Endothelial cell of umbilical vein (primary cell): Measurements from ENCODE around the gene YPEL4. TPM values are rescaled to one million over a fixed set of nuclear protein-coding genes. Genes with fewer than 3 reads are reported as not detected.

ENCODE experiments used
- BruUV-seq: library from RNA; stranded (reverse); fragments of 400-500 nt; replicated peaks from 2 replicates; lab custom pipeline; 2021; lab: Mats Ljungman, UMichigan
- CTCF ChIA-PET: fragments of 300-600, 350-600 bp; sonication (Branson Sonifier 250); formaldehyde crosslinking; loops from one replicate; lab custom pipeline; 2021; ENCODE audit warnings: antibody characterized with exemption, inconsistent platforms; lab: Charles Lee
- POLR2A ChIA-PET: fragments of 300-600, 350-600 bp; sonication (Branson Sonifier 250); formaldehyde crosslinking; loops from one replicate; lab custom pipeline; 2021; ENCODE audit warnings: antibody characterized with exemption, inconsistent platforms; lab: Charles Lee
- DNase-seq: peaks from one replicate; pipeline ENCODE4 v3.0.0-alpha.2; 2011; ENCODE audit warnings: low read depth, low spot score
- FAIRE-seq: peaks from 2 replicates; lab custom pipeline; 2011; peaks lifted over from hg19 to GRCh38; lab: Jason Lieb, UNC
- H2AFZ ChIP-seq: 2 replicates; pipeline ENCODE4 v1.6.0; 2012; ENCODE audit warnings: low read depth, low read length, control low read depth, inconsistent platforms
- H3K27ac ChIP-seq: 2 replicates; pipeline ENCODE4 v1.5.1; 2011; ENCODE audit warnings: low read depth, mild to moderate bottlenecking, control low read depth, low read length, moderate library complexity; ENCODE audit not compliant: insufficient read depth
- H3K27me3 ChIP-seq, 2 experiments: 2 replicates each; pipeline versions ENCODE4 v1.6.0 to v1.6.1; 2011; ENCODE audit warnings: low read length in 2 of 2, mixed read lengths in 1 of 2; ENCODE audit not compliant: control insufficient read depth in 2 of 2, insufficient read depth in 2 of 2
- H3K36me3 ChIP-seq, 2 experiments: 2 replicates in 1 of 2; 3 replicates in 1 of 2; pipeline ENCODE4 v1.5.1; 2011; ENCODE audit warnings: low read length in 2 of 2, mild to moderate bottlenecking in 1 of 2, moderate library complexity in 1 of 2; ENCODE audit not compliant: control insufficient read depth in 2 of 2, insufficient read depth in 2 of 2; ENCODE audit errors: extremely low read depth in 1 of 2
- H3K4me1 ChIP-seq: 3 replicates; pipeline ENCODE4 v1.5.1; 2011; ENCODE audit warnings: mild to moderate bottlenecking, low read length; ENCODE audit not compliant: control insufficient read depth, insufficient read depth; ENCODE audit errors: extremely low read depth
- H3K4me2 ChIP-seq: 2 replicates; pipeline ENCODE4 v1.6.1; 2011; ENCODE audit warnings: low read length, control low read depth, mixed read lengths; ENCODE audit not compliant: insufficient read depth
- H3K4me3 ChIP-seq, 3 experiments: fragments of 200-600 bp in 1 of 3; sonication (generic), shearing (Covaris generic) in 1 of 3; replicated peaks in 1 of 3; 2 replicates each; pipeline ENCODE4 v1.5.1; 2011 to 2016; ENCODE audit warnings: control low read depth in 3 of 3, low read length in 3 of 3, mild to moderate bottlenecking in 2 of 3, inconsistent platforms in 1 of 3, low read depth in 1 of 3, moderate library complexity in 1 of 3; ENCODE audit not compliant: insufficient read depth in 1 of 3
- H3K79me2 ChIP-seq: 2 replicates; pipeline ENCODE4 v1.6.0; 2012; ENCODE audit warnings: low read length, inconsistent platforms; ENCODE audit not compliant: control insufficient read depth, insufficient read depth
- H3K9ac ChIP-seq: replicated peaks from 2 replicates; pipeline ENCODE3; 2011; ENCODE audit warnings: low read length, control low read depth; ENCODE audit not compliant: insufficient read depth; ENCODE audit errors: extremely low read depth
- H3K9me1 ChIP-seq: replicated peaks from 3 replicates; pipeline ENCODE4 v1.6.0; 2011; ENCODE audit warnings: mild to moderate bottlenecking, low read length; ENCODE audit not compliant: control insufficient read depth, insufficient read depth; ENCODE audit errors: extremely low read depth
- H3K9me3 ChIP-seq: replicated peaks from 2 replicates; pipeline ENCODE4 v1.5.1; 2012; ENCODE audit warnings: low read length, inconsistent platforms; ENCODE audit not compliant: control insufficient read depth, insufficient read depth
- H4K20me1 ChIP-seq: replicated peaks from 2 replicates; pipeline ENCODE3; 2011; ENCODE audit warnings: mild to moderate bottlenecking, low read length; ENCODE audit not compliant: control insufficient read depth, insufficient read depth; ENCODE audit errors: extremely low read depth
- CTCF ChIP-seq, 2 donors: IDR thresholded peaks; 1 replicate in 1 of 2; 2 replicates in 1 of 2; pipeline ENCODE4 v1.5.1; 2011; ENCODE audit warnings: low read length in 2 of 2, mild to moderate bottlenecking in 2 of 2, moderate library complexity in 2 of 2, control low read depth in 1 of 2, inconsistent platforms in 1 of 2, low read depth in 1 of 2; ENCODE audit not compliant: insufficient read depth in 1 of 2; ENCODE audit errors: extremely low read depth in 1 of 2
- EZH2 ChIP-seq: IDR thresholded peaks from 2 replicates; pipeline ENCODE4 v1.6.1; 2012; ENCODE audit warnings: borderline replicate concordance, low read depth, mild to moderate bottlenecking, moderate library complexity, low read length, inconsistent platforms; ENCODE audit not compliant: severe bottlenecking
- FOS ChIP-seq: IDR thresholded peaks from 2 replicates; pipeline ENCODE4 v1.6.1; 2011; ENCODE audit warnings: mild to moderate bottlenecking, low read length, moderate library complexity, borderline replicate concordance; ENCODE audit not compliant: insufficient read depth
- GATA2 ChIP-seq: IDR thresholded peaks from 2 replicates; pipeline ENCODE4 v1.7.0; 2011; ENCODE audit warnings: low read depth, mild to moderate bottlenecking, moderate library complexity, mixed read lengths, low read length; ENCODE audit not compliant: insufficient read length, insufficient read depth
- JUN ChIP-seq: IDR thresholded peaks from 2 replicates; pipeline ENCODE4 v1.6.1; 2011; ENCODE audit warnings: borderline replicate concordance, low read depth; ENCODE audit not compliant: insufficient read length, insufficient read depth
- MAX ChIP-seq: IDR thresholded peaks from 2 replicates; pipeline ENCODE4 v1.6.1; 2011; ENCODE audit not compliant: insufficient read depth, insufficient read length
- MYC ChIP-seq: IDR thresholded peaks from one replicate; pipeline ENCODE4 v1.6.1; 2011; ENCODE audit warnings: mild to moderate bottlenecking, low read depth, low read length
- POLR2A ChIP-seq: IDR thresholded peaks from 2 replicates; pipeline ENCODE4 v1.6.1; 2012; ENCODE audit warnings: low read depth, mild to moderate bottlenecking, control low read depth, low read length
- POLR2AphosphoS5 ChIP-seq: IDR thresholded peaks from 2 replicates; pipeline ENCODE4 v1.6.1; 2012; ENCODE audit warnings: low read depth, mild to moderate bottlenecking, control low read depth, low read length, moderate library complexity; ENCODE audit not compliant: insufficient read depth
- dilution Hi-C: fragments of 300-500 bp; cut with MboI; formaldehyde crosslinking; loops from one replicate; pipeline ENCODE4 v1.15.0; 2019; ENCODE audit warnings: low sequenced_read_pairs; ENCODE audit not compliant: extremely low pct_ligation_motif_present
- intact Hi-C: fragments of 100-400 bp; cut with micrococcal nuclease; formaldehyde crosslinking; loops from one replicate; pipeline ENCODE4 v1.10.0; 2022
- polyA plus RNA-seq, 4 experiments: library from polyadenylated mRNA; depleted of rRNA in 3 of 4; stranded (reverse) in 3 of 4; unstranded in 1 of 4; fragments of >200 nt; gene quantifications; 2 replicates each; pipeline versions ENCODE4 v1.2.1 to v1.2.3, GENCODE V29; 2011 to 2012; ENCODE audit warnings: missing spikeins in 1 of 4
- total RNA-seq: library from RNA; stranded (reverse); gene quantifications from 2 replicates; pipeline ENCODE4 v1.2.3, GENCODE V29; 2021

The YPEL4 gene
- total and polyA plus RNA-seq, 2 donors (not counting 3 experiments of a cell fraction or from before 2014, with no cell fraction given), result 0.03 to 0.24 TPM

DNA sequence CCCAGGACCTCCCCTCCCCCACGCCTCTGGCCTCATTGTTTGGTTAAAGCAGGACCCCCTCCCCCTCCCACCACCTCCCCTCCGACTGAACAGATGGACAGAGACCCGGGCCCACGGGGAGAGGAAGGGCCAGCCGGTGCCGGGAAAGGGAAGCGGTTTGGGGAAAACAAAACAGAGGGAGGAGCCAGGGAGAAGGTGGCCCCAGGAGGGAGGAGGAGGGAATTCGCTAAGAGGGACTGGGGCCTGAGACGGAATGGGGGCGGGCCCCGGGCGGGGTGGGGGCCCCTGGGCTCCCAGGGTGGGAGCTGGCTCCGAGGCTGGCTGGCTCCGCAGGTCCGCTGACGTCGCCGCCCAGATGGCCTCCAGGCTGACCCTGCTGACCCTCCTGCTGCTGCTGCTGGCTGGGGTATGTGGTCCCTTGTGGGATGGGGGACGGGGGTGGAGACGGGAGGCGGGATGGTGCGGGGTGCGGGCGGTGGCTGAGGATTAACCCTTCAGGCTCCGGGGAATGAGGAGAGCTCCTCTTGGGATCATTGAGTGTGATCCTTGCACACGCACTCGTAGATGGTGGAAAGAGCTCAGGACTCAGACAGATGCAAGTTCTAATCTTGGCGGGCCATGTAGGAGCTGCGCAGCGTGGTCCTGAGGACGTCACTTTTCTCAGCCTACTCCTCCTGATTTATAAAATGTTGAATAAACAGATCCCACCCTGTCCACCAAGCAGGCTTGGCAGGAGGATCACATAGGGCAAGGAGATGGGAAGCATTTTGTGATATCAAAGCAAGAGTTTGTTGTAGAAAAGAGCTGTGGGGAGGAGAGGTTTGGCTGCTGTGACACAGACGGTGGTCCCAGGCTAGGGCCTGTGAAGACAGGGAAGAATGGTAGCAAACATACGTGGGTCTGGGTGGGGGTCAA is 51.5 kb downstream of the YPEL4 start:
- intact Hi-C loops, result no loop called here
- Histone ChIP-seq H3K27me3 (peaks cover 22 to 31% of the 10 kb centered on the region in 2 experiments), H2AFZ (no peak overlapping the region), H3K9me3 (no peaks in the 10 kb centered on the region), H3K4me1 (no peaks in the 10 kb centered on the region), H3K9me1 (no peaks in the 10 kb centered on the region), H3K9ac (no peak overlapping the region), H3K4me3 (no peak overlapping the region), H3K27ac (no peak overlapping the region), H4K20me1 (no peaks in the 10 kb centered on the region), H3K4me2 (no peak overlapping the region), H3K79me2 (no peaks in the 10 kb centered on the region), H3K36me3 (no peaks in the 10 kb centered on the region)
- ChIA-PET CTCF (interaction anchor here (0.6 to 1.6 kb wide), 3 partner anchors 31 to 46 kb away, joined by 3 to 4 read pairs (median 4); partner anchors contain the start of gene UBE2L6), POLR2A (no interaction called here)
- dilution Hi-C loops, result no loop called here
- DNase-seq (no peak), FAIRE-seq (no peak)
- no peak for TF ChIP-seq MYC
- TF ChIP-seq FOS, result no peak
- no peak for TF ChIP-seq MAX
- no peak for TF ChIP-seq GATA2
- TF ChIP-seq JUN, result no peak
- BruUV-seq, result no TSS peak

- Histone ChIP-seq H3K36me3 (no peaks in the 10 kb centered on the region), H3K9me1 (no peaks in the 10 kb centered on the region), H4K20me1 (no peaks in the 10 kb centered on the region), H3K9ac (no peak within 1 kb of the TSS), H3K9me3 (no peaks in the 10 kb centered on the region), H3K79me2 (no peaks in the 10 kb centered on the region), H3K27ac (no peak within 1 kb of the TSS), H3K4me2 (no peak within 1 kb of the TSS), H3K27me3 (peaks cover 22 to 31% of the 10 kb centered on the region in 2 experiments), H3K4me1 (no peaks in the 10 kb centered on the region), H2AFZ (no peak within 1 kb of the TSS), H3K4me3 (no peak within 1 kb of the TSS)
- BruUV-seq, result no TSS peak
- no peak for FAIRE-seq
- CTCF ChIA-PET, result interaction anchor here (0.6 to 1.2 kb wide), 2 partner anchors 43 to 46 kb away, joined by 3 to 7 read pairs; no protein-coding TSS in a partner anchor
- TF ChIP-seq EZH2 (no peak), POLR2A (no peak), MYC (no peak), MAX (no peak), FOS (no peak), GATA2 (no peak), JUN (no peak), POLR2AphosphoS5 (no peak), CTCF (IDR thresholded peaks at IDR 0.05; ENCODE audit: extremely low read depth in 1 of 2, insufficient read depth in 1 of 2, low read depth in 1 of 2, low read length in 2 of 2) (no peak)
- dilution Hi-C loops, result no loop called here
- DNase-seq, result no peak
- intact Hi-C loops, result no loop called here
- POLR2A ChIA-PET, result no interaction called here
Observed at GRCh38 chr11:57597461-57597915, 52.2 kb downstream of the YPEL4 start, which contains the start of gene SERPING1. TSS of gene SERPING1 (plus strand) at chr11:57597685. CDS start at chr11:57598271, 586 bp downstream.
